Measurements from ENCODE around the gene BTBD10. TPM values are rescaled to one million over a fixed set of nuclear protein-coding genes. Genes with fewer than 3 reads are reported as not detected.

BTBD10 gene
- total RNA-seq, 1 donor from 2014 or later, result 42.6 TPM

DNA sequence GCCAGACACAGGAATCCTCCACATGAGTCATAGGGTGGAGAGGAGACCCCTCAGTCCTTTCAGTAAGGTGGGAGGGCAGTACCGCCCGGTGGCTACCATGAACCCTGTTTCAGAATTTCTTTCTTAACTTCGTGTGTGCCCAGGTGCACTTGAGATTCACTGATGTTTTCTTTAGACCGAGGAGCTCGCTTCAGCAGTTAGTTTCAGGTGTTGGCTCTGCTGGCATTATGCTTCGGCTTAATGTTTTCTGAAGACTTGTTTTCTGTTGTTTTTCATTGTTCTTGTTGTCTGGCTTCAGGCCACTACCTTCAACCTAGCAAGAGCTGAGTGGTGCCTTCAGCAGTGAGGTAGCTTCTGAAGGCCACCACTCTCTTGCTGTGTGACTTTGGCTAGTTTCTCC, 114.0 kb downstream of the BTBD10 start:
- peaks cover 2% of the 10 kb centered on the region for H3K9me3 Mint-ChIP-seq (ENCODE audit: unreplicated experiment)
- DNase-seq, result no peak
- peaks cover 2% of the 10 kb centered on the region for H3K27me3 Mint-ChIP-seq (ENCODE audit: unreplicated experiment)
- no peaks in the 10 kb centered on the region for H3K36me3 Mint-ChIP-seq (ENCODE audit: unreplicated experiment)
- no peaks in the 10 kb centered on the region for H3K4me1 Mint-ChIP-seq (ENCODE audit: low read depth, unreplicated experiment)
- no peak overlapping the region for H3K27ac Mint-ChIP-seq (ENCODE audit: unreplicated experiment)
- H3K4me3 Mint-ChIP-seq (ENCODE audit: unreplicated experiment), result no peak overlapping the region
- TF ChIP-seq, protein P1, sequence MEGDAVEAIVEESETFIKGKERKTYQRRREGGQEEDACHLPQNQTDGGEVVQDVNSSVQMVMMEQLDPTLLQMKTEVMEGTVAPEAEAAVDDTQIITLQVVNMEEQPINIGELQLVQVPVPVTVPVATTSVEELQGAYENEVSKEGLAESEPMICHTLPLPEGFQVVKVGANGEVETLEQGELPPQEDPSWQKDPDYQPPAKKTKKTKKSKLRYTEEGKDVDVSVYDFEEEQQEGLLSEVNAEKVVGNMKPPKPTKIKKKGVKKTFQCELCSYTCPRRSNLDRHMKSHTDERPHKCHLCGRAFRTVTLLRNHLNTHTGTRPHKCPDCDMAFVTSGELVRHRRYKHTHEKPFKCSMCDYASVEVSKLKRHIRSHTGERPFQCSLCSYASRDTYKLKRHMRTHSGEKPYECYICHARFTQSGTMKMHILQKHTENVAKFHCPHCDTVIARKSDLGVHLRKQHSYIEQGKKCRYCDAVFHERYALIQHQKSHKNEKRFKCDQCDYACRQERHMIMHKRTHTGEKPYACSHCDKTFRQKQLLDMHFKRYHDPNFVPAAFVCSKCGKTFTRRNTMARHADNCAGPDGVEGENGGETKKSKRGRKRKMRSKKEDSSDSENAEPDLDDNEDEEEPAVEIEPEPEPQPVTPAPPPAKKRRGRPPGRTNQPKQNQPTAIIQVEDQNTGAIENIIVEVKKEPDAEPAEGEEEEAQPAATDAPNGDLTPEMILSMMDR (IDR thresholded peaks at IDR 0.05; ENCODE audit: partially characterized antibody, unreplicated experiment), result no peak

DNA sequence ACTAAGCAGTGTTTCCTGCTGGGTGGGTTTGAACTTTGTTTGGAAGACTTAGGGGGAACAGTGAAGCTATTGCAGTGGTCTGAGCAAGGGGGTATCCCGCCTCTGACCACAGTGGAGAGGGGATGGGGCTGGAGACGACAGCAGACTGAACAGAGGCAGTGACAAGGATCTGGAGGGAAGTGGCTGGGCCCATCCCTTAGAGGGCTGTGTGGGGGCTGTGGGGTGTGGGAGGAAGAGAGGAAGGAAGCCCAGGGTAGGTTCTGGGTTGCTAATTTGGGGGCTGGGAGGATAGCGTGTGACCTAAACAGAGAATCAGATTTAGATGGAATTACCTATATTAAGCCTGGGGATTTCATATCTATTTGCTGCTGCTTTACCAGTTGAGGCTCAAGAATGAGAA, 114.7 kb downstream of the BTBD10 start:
- Mint-ChIP-seq H3K36me3 (ENCODE audit: unreplicated experiment) (no peaks in the 10 kb centered on the region), H3K27ac (ENCODE audit: unreplicated experiment) (no peak overlapping the region), H3K4me1 (ENCODE audit: low read depth, unreplicated experiment) (no peaks in the 10 kb centered on the region), H3K27me3 (ENCODE audit: unreplicated experiment) (peaks cover 2% of the 10 kb centered on the region), H3K9me3 (ENCODE audit: unreplicated experiment) (peaks cover 2% of the 10 kb centered on the region), H3K4me3 (ENCODE audit: unreplicated experiment) (no peak overlapping the region)
- no peak for DNase-seq
- TF ChIP-seq, protein P1 (IDR thresholded peaks at IDR 0.05; ENCODE audit: partially characterized antibody, unreplicated experiment), result no peak

DNA sequence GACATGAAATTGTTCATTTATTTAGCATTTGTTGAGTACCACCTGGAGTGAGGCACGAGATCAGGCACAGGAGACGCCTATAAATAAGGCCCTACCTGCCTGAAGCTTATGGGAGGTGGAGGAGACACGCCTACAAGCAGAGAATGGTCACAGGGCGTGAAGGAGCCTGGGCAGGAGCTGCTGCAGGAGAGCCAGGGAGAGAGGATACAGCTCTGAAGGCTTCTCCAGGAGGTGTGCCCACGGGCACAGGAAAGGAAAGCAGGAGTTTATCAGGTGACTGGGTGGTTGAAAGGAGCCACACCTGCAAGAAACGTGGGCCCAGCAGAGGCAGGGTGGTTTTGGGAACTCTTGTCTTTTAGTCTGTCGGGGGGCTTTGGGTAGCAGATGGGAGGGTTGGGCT, 115.1 kb downstream of the BTBD10 start:
- no peak for DNase-seq
- Mint-ChIP-seq H3K27ac (ENCODE audit: unreplicated experiment) (no peak overlapping the region), H3K9me3 (ENCODE audit: unreplicated experiment) (peaks cover 2% of the 10 kb centered on the region), H3K27me3 (ENCODE audit: unreplicated experiment) (peaks cover 2% of the 10 kb centered on the region), H3K36me3 (ENCODE audit: unreplicated experiment) (no peaks in the 10 kb centered on the region), H3K4me1 (ENCODE audit: low read depth, unreplicated experiment) (no peaks in the 10 kb centered on the region), H3K4me3 (ENCODE audit: unreplicated experiment) (no peak overlapping the region)
- TF ChIP-seq, protein P1 (IDR thresholded peaks at IDR 0.05; ENCODE audit: partially characterized antibody, unreplicated experiment), result no peak

DNA sequence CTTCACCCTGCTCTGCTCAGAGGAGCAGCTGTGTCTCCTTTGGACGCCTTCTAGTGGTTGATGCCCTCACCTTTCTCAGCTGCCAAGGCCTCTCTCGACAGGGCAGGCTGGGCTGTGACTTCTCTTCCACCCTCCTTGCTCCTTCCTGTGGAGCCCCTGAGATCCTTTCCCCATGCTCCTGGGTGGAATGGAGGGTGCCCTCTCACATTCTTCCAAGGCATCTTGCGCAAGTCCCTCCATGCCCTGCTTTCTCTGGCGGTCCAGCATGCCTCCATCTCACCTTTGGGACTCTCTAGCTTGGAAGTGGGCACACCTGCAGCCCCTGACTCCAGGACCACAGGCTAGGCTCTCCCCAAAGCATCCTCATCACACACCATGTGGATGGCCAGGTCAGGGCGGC, 116.6 kb downstream of the BTBD10 start:
- no peak for DNase-seq
- Mint-ChIP-seq H3K4me3 (ENCODE audit: unreplicated experiment) (no peak overlapping the region), H3K9me3 (ENCODE audit: unreplicated experiment) (peaks cover 4% of the 10 kb centered on the region), H3K36me3 (ENCODE audit: unreplicated experiment) (no peaks in the 10 kb centered on the region), H3K27me3 (ENCODE audit: unreplicated experiment) (peaks cover 2% of the 10 kb centered on the region), H3K27ac (ENCODE audit: unreplicated experiment) (no peak overlapping the region), H3K4me1 (ENCODE audit: low read depth, unreplicated experiment) (no peaks in the 10 kb centered on the region)
- TF ChIP-seq, protein P1 (IDR thresholded peaks at IDR 0.05; ENCODE audit: partially characterized antibody, unreplicated experiment), result no peak

DNA sequence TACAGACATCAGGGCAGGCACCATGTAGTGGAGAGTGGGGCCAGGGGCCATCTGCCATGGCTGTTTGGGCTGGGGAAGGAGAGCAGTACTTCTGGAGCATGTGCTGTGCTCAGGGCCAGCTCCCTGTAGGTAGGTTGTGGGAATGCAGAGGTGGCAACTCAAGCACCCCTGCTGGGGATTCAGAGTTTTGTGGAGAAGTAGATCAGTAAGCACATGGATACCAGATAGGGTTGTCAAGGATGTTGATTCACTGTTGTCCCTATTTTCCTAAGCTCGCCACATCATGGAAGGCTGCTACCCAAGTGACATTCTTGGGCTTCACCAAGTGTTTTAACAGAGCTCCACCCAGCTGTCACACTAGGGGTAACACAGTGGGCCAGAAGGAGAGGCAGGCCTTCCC, 118.2 kb downstream of the BTBD10 start:
- Mint-ChIP-seq H3K27me3 (ENCODE audit: unreplicated experiment) (peaks cover 2% of the 10 kb centered on the region), H3K9me3 (ENCODE audit: unreplicated experiment) (peaks cover 4% of the 10 kb centered on the region), H3K27ac (ENCODE audit: unreplicated experiment) (no peak overlapping the region), H3K4me1 (ENCODE audit: low read depth, unreplicated experiment) (no peaks in the 10 kb centered on the region), H3K36me3 (ENCODE audit: unreplicated experiment) (no peaks in the 10 kb centered on the region), H3K4me3 (ENCODE audit: unreplicated experiment) (no peak overlapping the region)
- TF ChIP-seq, protein P1 (IDR thresholded peaks at IDR 0.05; ENCODE audit: partially characterized antibody, unreplicated experiment), result no peak
- no peak for DNase-seq
